GM03348 (cell line): ENCODE data around the gene VANGL1.
A peak's percentile ranks its signal among the peaks of the same experiment; 100 is the strongest.

ENCODE experiments used
- DNase-seq: peaks from one replicate; pipeline ENCODE4 v3.0.0; 2012; ENCODE audit warnings: low spot score

Gene VANGL1

GRCh38 chr1:115705085-115705951, 63.5 kb downstream of the VANGL1 start:
- DNase-seq, result no peak

GRCh38 chr1:115705963-115706362, 64.2 kb downstream of the VANGL1 start:
- no peak for DNase-seq

GRCh38 chr1:115706587-115707425, 65.0 kb downstream of the VANGL1 start:
- peak; percentile 59 for DNase-seq

DNA sequence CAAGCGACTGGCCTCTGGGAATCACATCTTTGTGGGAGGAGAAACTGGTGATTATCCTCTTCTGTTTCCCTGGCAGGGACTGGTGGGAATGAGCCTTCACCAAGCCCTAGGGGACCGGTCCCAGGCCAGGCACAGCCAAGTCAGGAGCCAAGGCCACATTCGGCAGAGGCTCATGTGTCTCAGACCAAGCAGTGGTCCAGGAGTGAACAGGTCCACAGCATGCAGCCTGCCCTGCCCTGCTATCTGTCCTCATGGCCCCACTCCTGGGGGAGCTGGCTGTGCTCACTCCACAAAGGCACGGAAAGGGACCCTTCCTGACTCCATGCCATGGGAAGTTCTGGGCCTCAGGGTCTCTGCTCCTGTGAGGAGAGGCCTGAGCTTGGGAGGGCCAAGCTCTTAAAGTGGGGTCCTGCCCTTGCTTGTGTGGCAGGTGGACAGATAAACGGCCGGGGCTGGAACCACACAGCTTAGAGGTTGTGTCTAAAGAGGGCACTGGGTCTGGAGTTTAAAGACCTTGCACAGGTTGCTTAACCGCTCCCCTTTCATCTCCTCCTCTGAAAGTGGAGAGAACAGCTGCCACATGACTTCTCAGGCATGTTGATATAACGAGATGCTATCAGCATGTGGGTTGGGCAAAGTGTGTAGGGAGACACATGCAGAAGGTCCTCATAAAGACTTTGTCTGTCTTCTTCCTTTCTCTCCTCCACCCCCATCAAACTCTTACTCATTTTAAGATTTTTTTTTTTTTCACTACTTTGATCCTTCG, 69.3 kb downstream of the VANGL1 start:
- DNase-seq, result no peak

DNA sequence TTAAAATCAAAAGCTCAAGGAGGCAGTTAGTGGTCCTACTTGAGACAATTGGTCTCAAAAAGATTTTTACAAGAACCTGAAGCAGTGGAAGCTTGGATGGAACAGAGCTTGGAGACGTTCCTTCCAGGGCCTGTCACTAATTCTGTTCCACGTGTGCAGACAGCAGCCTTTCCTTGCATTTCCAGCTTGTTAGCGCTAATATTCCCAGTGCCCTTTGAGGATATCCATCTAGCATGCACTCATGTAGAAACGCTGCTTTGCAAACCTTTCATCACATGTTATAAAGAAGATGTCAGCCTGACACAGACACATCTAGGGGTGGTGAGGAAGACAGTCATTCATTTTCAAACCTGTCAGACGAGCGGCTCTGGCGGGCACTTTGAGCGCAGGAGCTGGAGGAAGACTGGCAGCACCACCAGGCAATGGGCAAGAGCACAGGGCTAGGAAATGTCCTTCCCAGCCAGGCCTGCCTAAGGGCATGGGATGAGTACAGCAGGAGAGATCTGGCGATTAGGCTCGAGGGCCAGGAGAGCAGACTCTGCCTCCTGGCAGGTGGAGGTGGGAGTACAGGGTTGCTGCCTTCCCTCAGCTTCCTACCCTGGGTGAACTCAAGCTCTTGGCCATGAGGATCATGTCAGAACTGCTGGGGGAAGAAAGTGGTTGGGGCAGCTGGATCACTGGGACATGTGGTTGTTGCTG, 71.3 kb downstream of the VANGL1 start:
- DNase-seq, result no peak

DNA sequence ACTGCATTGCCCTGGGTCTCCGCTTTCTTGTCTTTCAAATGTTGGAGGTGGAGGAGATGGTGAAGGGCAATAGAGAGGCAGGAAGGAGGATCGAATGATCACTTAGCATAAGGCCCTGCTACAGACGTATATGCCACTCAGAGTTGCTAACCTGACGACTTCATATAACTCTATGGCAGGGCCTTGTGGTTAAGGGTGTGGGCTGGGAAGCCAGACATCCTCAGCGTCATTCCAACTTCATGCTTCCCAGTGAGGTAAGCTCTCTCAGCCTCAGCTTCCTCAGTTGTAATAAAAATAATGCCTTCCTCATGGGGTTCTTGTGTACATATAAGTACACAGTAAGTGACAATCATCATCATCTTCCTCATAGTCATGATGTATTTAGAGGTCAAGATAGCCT, 72.1 kb downstream of the VANGL1 start:
- DNase-seq, result no peak

DNA sequence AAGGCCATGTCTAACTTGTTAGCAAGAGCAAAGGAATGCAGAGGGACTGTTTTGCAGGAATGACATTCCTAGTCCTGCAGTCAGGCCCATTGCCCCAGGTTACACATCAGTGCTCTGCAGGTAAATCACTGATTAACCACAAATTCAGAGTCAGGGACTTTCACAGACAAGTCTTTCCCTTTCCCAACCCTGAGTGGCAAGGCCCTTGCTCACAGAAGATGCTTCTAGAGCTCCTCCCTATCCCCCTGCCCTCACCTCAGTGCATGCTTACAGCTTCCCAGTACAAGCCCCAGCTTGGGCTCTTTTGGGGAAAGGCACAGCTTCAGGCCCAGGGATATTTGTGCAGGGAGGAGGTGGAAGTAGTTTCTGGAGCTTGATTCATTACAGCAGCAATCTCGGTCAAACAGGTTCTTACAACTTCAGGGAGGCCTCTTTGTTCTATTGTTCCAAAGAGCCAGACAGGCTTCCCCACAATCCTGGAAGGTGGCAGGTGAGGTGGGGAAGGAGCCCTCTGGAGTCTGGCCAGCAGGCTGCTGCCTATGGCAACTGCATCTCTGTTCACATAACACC, 72.9 kb downstream of the VANGL1 start:
- DNase-seq, result no peak

- DNase-seq, result no peak
Observed at GRCh38 chr1:115717541-115717940, 75.8 kb downstream of the VANGL1 start.

GRCh38 chr1:115718011-115718754, 76.4 kb downstream of the VANGL1 start:
- DNase-seq, result no peak

DNA sequence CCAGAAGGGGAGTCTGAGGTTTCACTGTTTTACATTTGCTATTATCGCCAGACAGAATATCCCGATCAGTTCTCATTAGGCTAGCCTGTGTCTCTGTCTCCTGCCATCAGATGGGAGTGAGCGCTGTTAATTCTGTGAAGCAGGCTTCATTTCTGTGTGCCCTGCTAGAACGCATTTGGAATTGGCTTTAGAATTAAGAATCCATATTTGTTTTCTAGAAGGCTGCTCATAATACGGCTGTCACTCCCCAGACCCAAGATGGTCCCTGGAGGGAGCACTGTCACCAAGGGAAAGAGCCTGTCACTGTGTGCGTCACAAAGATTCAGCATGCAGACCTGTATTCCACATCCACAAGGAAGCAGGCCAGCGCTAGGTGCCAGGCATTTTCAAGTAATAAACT, 77.5 kb downstream of the VANGL1 start:
- DNase-seq, result no peak

DNA sequence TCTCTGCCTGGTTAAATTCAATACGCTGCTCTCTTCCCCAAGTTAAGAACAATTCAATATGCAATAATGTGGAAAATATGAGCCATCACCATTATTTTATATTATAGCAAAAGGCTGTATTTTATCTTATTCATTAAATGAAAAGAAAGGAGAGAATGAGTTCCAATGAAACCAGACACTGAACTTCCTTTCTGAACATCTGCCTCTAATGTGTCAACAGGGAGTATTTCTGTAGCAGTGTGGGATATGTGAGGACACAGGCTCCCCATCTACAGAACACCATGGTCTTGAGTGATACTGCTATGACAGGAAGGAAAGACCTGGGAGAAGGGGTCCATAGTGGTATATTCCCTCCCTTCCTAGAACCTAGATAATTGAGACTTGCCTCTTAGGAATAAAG, 80.5 kb downstream of the VANGL1 start:
- DNase-seq, result no peak

GRCh38 chr1:115723756-115724155, 82.0 kb downstream of the VANGL1 start:
- no peak for DNase-seq

DNA sequence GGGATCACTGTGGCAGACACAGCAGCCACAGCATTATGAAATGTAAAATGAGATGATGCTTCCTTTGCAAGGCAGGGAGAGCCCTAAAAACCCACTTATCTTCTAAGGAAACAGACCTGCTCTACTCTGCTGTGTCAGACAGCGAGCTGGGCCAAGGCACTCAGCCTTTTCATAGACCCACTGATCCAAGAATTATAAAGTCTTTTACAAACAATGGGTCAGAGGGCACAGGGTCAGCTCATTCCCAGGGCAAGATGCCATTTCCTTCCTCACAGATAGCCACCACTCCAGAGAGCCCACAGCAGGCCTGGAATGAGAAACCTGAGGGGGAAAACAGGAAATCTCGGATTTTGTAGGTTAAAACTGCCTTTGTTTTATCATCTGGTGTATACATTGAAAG, 83.8 kb downstream of the VANGL1 start:
- no peak for DNase-seq

DNA sequence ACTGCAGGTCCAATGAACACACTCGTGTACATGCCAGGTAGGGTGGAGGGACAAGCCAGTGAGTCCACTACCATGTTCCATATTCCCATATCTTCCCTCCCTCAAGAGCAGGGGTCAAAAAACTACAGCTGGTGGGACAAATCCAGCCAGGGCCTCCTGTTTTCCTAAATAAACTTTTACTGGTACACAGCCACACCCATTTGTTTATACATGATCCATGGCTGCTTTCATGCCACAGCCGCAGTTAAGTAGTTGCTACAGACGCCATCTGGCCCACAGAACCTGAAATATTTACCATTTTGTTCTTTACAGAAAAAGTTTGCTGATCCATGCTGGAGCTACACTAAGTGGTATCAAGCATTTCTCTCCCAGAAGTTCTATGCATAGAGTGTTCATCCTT, 84.4 kb downstream of the VANGL1 start:
- no peak for DNase-seq

DNA sequence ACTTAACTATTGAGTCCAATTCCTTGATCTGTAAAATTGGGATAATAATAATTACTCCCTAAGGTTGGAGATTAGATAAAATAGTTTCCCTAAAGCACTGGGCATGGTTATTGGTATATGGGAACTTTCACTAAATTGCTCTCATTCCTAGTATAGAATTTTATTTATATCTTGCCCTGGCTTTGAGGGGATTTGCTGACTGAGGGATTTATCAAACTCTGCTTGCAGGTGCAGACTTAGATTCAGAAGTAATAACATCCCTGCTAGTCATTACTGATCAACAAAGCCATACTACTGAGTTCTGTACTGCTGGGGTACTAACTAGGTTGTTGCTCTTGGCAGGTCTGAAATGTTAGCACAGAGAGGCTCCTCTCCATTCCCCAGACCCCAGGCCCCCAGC, 84.8 kb downstream of the VANGL1 start:
- DNase-seq, result no peak

DNA sequence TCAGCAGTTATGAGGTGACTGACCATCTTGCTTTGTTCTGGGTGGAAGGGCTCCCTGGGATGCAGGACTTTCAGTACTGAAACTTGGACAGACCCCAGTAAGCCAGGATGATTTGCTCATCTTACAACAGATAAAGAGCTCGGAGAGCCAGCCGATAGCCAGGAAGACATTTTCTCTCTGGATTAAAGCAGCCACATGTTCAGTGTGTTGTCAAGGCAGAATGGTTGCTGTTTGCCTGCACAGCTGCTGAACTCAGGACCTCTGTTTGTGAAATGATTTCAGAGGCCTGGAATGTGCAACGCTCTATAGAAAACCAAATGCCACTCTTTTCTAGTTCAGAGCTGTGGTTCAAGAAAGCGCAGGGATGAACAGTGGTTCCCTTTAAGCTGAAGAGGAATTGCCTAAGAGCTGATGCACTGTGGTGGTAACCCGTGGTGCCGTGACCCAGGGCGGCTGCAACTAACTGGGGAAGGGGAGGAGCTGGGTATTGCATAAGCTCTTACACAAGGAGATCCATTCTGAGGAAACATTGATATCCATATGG, 86.0 kb downstream of the VANGL1 start:
- peak; percentile 81 for DNase-seq

DNA sequence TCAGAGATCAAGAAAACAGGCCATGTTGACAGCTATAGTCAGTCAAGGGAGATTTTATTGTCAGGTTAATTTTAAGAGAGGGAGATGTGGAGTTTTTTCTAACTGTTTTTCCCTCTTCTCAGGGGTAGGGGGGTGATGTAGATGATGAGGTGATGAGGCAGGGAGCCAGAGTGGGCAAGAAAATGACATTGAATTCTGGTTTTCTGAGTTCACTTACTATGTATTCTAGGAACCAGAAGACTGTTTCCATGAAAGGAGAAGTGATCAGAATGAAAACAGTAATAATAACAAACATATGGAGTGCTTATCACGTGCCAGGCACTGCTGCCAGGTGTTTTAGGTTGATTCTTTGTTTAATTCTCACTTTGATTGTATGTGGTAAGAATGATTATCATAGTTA, 86.6 kb downstream of the VANGL1 start:
- no peak for DNase-seq

- no peak for DNase-seq
Observed at GRCh38 chr1:115729756-115730155, 88.0 kb downstream of the VANGL1 start.

- DNase-seq, result no peak
Observed at GRCh38 chr1:115732316-115732715, 90.5 kb downstream of the VANGL1 start.

DNA sequence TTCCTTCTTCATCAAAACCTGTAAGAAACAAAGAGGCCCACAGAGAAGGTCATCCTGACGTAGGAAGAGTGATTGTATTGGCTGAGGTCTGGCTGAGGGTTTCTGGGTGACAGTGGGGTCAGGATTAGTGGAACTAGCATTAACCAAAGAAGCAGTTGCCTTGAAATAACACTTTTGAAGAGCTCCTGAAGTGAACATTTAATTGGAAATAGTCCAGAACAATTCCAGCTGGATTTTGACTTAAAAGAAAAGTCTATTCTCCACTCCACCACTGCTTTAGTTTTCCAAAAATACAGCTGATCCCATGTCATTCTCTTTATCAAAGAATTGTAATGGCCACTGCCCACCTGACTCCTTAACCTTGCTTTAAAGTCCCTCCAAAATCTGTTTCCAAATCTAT, 99.0 kb downstream of the VANGL1 start:
- DNase-seq, result no peak
